LNCaP clone FGC (cell line): ENCODE measurements around the gene TAS2R38.

Source experiments
- DNase-seq: peaks from one replicate; pipeline ENCODE4 v3.0.0-alpha.2; 2011; ENCODE audit warnings: low read depth
- H3K4me3 ChIP-seq: 2 replicates; pipeline ENCODE4 v1.5.1; 2011; ENCODE audit warnings: mild to moderate bottlenecking, low read depth, low read length, control low read depth
- TF ChIP-seq, protein P1 (sequence below): IDR thresholded peaks from 2 replicates; pipeline ENCODE4 v1.5.1; 2012; ENCODE audit warnings: mild to moderate bottlenecking; ENCODE audit not compliant: control insufficient read depth, insufficient read depth; ENCODE audit errors: extremely low read depth

TAS2R38 gene

GRCh38 chr7:141950806-141951205, 22.8 kb downstream of the TAS2R38 start:
- TF ChIP-seq, protein P1, sequence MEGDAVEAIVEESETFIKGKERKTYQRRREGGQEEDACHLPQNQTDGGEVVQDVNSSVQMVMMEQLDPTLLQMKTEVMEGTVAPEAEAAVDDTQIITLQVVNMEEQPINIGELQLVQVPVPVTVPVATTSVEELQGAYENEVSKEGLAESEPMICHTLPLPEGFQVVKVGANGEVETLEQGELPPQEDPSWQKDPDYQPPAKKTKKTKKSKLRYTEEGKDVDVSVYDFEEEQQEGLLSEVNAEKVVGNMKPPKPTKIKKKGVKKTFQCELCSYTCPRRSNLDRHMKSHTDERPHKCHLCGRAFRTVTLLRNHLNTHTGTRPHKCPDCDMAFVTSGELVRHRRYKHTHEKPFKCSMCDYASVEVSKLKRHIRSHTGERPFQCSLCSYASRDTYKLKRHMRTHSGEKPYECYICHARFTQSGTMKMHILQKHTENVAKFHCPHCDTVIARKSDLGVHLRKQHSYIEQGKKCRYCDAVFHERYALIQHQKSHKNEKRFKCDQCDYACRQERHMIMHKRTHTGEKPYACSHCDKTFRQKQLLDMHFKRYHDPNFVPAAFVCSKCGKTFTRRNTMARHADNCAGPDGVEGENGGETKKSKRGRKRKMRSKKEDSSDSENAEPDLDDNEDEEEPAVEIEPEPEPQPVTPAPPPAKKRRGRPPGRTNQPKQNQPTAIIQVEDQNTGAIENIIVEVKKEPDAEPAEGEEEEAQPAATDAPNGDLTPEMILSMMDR, result no peak
- no peak for DNase-seq
- no peak overlapping the region for H3K4me3 ChIP-seq

- no peak overlapping the region for H3K4me3 ChIP-seq
Measured at GRCh38 chr7:141949911-141950310, 23.7 kb downstream of the TAS2R38 start.

DNA sequence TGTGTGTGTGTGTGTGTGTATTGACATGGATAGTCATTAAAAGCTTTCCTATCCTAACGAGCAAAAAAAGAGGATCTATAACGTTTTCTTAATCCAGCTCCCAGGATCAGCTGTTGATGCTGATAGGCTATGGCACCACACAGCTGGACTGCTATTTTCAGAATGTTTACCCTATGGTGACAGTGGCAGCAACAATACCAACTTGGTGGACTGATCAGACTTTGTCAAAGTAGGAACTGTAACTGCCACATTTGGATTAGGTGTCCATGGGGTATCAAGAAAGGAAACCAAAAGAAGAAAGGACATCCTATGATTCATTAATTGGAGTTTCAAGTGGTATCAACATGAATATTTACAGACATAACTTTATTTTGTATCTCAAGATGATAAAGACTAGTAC, 24.1 kb downstream of the TAS2R38 start:
- TF ChIP-seq, protein P1, result no peak
- no peak for DNase-seq
- no peak overlapping the region for H3K4me3 ChIP-seq

More at GRCh38 chr7:141949911-141950310, 23.7 kb downstream of the TAS2R38 start:
- DNase-seq, result no peak
- TF ChIP-seq, protein P1, result no peak

DNA sequence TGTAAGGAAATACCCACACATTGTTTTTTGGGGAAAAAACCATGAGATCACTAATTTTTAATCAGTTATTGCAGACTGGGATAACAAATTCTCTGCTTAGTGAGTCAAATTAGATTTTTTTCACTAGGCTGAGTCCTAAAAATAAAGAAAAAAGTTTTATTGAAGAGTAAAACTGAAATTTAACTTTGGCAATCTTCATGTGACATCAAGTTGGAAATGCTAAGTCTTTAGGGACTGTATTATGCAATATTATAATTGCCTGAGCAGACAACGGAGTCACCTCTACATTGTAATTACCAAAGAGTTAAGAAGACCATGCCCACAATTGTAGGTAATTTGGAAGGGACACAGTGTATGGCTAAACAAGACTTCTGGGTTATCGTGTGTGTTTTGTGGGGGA, 24.6 kb downstream of the TAS2R38 start:
- TF ChIP-seq, protein P1, result no peak
- H3K4me3 ChIP-seq, result no peak overlapping the region
- DNase-seq, result no peak

GRCh38 chr7:141946796-141947195, 26.8 kb downstream of the TAS2R38 start, which contains the start of gene CLEC5A:
CLEC5A (minus strand) TSS chr7:141946974; CDS start chr7:141946292, 682 bp downstream.
- H3K4me3 ChIP-seq, result no peak within 1 kb of the TSS
- TF ChIP-seq, protein P1, result no peak
- DNase-seq, result no peak

- DNase-seq, result no peak
- TF ChIP-seq, protein P1, result no peak
- no peak overlapping the region for H3K4me3 ChIP-seq
Measured at GRCh38 chr7:141945356-141945755, 28.2 kb downstream of the TAS2R38 start.

- TF ChIP-seq, protein P1, result no peak
- no peak for DNase-seq
- no peak overlapping the region for H3K4me3 ChIP-seq
Measured at GRCh38 chr7:141944811-141945210, 28.8 kb downstream of the TAS2R38 start.
